ENCODE measurements around the gene AGXT2. TPM values are rescaled to one million over a fixed set of nuclear protein-coding genes. Genes with fewer than 3 reads are reported as not detected.

Gene AGXT2
- total and polyA plus RNA-seq, 2 donors (not counting 3 experiments of a cell fraction or from before 2014, with no cell fraction given): not detected

- no peak for DNase-seq (ENCODE audit: low read depth, low spot score)
- peak; percentile 43 for FAIRE-seq
These were observed 88.4 kb downstream of the AGXT2 start for GRCh38 chr5:34959323-34959722.

GRCh38 chr5:34957857-34958690 lies 89.7 kb downstream of the AGXT2 start:
- Histone ChIP-seq H3K79me2 (ENCODE audit: control insufficient read depth, insufficient read depth, low read length) (no peaks in the 10 kb centered on the region), H3K27ac (ENCODE audit: insufficient read depth, low read depth, low read length) (no peak overlapping the region), H3K4me1 (ENCODE audit: control insufficient read depth, extremely low read depth, insufficient read depth, low read length) (no peaks in the 10 kb centered on the region), H3K9me1 (replicated peaks; ENCODE audit: control insufficient read depth, extremely low read depth, insufficient read depth, low read length) (no peaks in the 10 kb centered on the region), H3K36me3 (ENCODE audit: control insufficient read depth in 2 of 2, extremely low read depth in 1 of 2, insufficient read depth in 2 of 2, low read length in 2 of 2) (peaks cover 0 to 4% of the 10 kb centered on the region in 2 experiments), H3K27me3 (ENCODE audit: control insufficient read depth in 2 of 2, insufficient read depth in 2 of 2, low read length in 2 of 2) (no peaks in the 10 kb centered on the region), H4K20me1 (replicated peaks; ENCODE audit: control insufficient read depth, extremely low read depth, insufficient read depth, low read length) (no peaks in the 10 kb centered on the region), H3K9me3 (replicated peaks; ENCODE audit: control insufficient read depth, insufficient read depth, low read length) (no peaks in the 10 kb centered on the region), H3K4me2 (ENCODE audit: insufficient read depth, low read length) (no peak overlapping the region), H3K9ac (replicated peaks; ENCODE audit: extremely low read depth, insufficient read depth, low read length) (no peak overlapping the region), H2AFZ (ENCODE audit: low read depth, low read length) (no peak overlapping the region), H3K4me3 (replicated peaks in 1 of 3; ENCODE audit: insufficient read depth in 1 of 3, low read depth in 1 of 3, low read length in 3 of 3) (no peak overlapping the region)
- no TSS peak for BruUV-seq (replicated peaks)
- ChIA-PET CTCF (interaction anchor here (1.1 to 2.6 kb wide), 6 partner anchors 28 to 968 kb away, joined by 3 to 24 read pairs (median 5); partner anchors contain the start of gene DNAJC21), POLR2A (no interaction called here)
- intact Hi-C loops (cut with micrococcal nuclease) (loop anchor here (1.0 kb wide), 1 partner anchor 45 kb away; no protein-coding TSS in a partner anchor), dilution Hi-C loops (cut with MboI; ENCODE audit: extremely low pct_ligation_motif_present, low sequenced_read_pairs) (no loop called here)
- no peak for TF ChIP-seq POLR2A (IDR thresholded peaks at IDR 0.05; ENCODE audit: low read depth, low read length)
- no peak for TF ChIP-seq MAX (IDR thresholded peaks at IDR 0.05; ENCODE audit: insufficient read depth, insufficient read length)
- TF ChIP-seq POLR2AphosphoS5 (IDR thresholded peaks at IDR 0.05; ENCODE audit: insufficient read depth, low read depth, low read length): no peak
- peak in 1 of 2 donors; percentile 45 for TF ChIP-seq CTCF (IDR thresholded peaks at IDR 0.05; ENCODE audit: extremely low read depth in 1 of 2, insufficient read depth in 1 of 2, low read depth in 1 of 2, low read length in 2 of 2)
- TF ChIP-seq JUN (IDR thresholded peaks at IDR 0.05; ENCODE audit: borderline replicate concordance, insufficient read depth, insufficient read length, low read depth): no peak
- TF ChIP-seq EZH2 (IDR thresholded peaks at IDR 0.05; ENCODE audit: borderline replicate concordance, low read depth, low read length, severe bottlenecking): no peak
- TF ChIP-seq GATA2 (IDR thresholded peaks at IDR 0.05; ENCODE audit: insufficient read depth, insufficient read length, low read depth, low read length): no peak
- peak; percentile 65 for FAIRE-seq
- DNase-seq (ENCODE audit: low read depth, low spot score): peak; percentile 45

More at GRCh38 chr5:34959323-34959722, 88.4 kb downstream of the AGXT2 start:
- Histone ChIP-seq H3K4me3 (replicated peaks in 1 of 3; ENCODE audit: insufficient read depth in 1 of 3, low read depth in 1 of 3, low read length in 3 of 3) (no peak overlapping the region), H3K4me1 (ENCODE audit: control insufficient read depth, extremely low read depth, insufficient read depth, low read length) (no peaks in the 10 kb centered on the region), H3K27me3 (ENCODE audit: control insufficient read depth in 2 of 2, insufficient read depth in 2 of 2, low read length in 2 of 2) (no peaks in the 10 kb centered on the region), H3K36me3 (ENCODE audit: control insufficient read depth in 2 of 2, extremely low read depth in 1 of 2, insufficient read depth in 2 of 2, low read length in 2 of 2) (no peaks in the 10 kb centered on the region), H3K27ac (ENCODE audit: insufficient read depth, low read depth, low read length) (no peak overlapping the region), H2AFZ (ENCODE audit: low read depth, low read length) (no peak overlapping the region), H3K9ac (replicated peaks; ENCODE audit: extremely low read depth, insufficient read depth, low read length) (no peak overlapping the region), H3K79me2 (ENCODE audit: control insufficient read depth, insufficient read depth, low read length) (no peaks in the 10 kb centered on the region), H3K4me2 (ENCODE audit: insufficient read depth, low read length) (no peak overlapping the region), H3K9me3 (replicated peaks; ENCODE audit: control insufficient read depth, insufficient read depth, low read length) (no peaks in the 10 kb centered on the region), H3K9me1 (replicated peaks; ENCODE audit: control insufficient read depth, extremely low read depth, insufficient read depth, low read length) (no peaks in the 10 kb centered on the region), H4K20me1 (replicated peaks; ENCODE audit: control insufficient read depth, extremely low read depth, insufficient read depth, low read length) (no peaks in the 10 kb centered on the region)
- no peak for TF ChIP-seq MYC (IDR thresholded peaks at IDR 0.05; ENCODE audit: low read depth, low read length)
- TF ChIP-seq FOS (IDR thresholded peaks at IDR 0.05; ENCODE audit: borderline replicate concordance, insufficient read depth, low read length): no peak
- ChIA-PET CTCF (interaction anchor here (1.7 to 2.6 kb wide), 2 partner anchors 30 to 44 kb away, joined by 5 to 24 read pairs; partner anchors contain the start of gene DNAJC21), POLR2A (no interaction called here)
- BruUV-seq (replicated peaks): no TSS peak
- dilution Hi-C loops (cut with MboI; ENCODE audit: extremely low pct_ligation_motif_present, low sequenced_read_pairs): no loop called here
- intact Hi-C loops (cut with micrococcal nuclease): no loop called here

All from endothelial cell of umbilical vein (primary cell).